H9 (cell line): ENCODE measurements around the gene MR1. TPM values are rescaled to one million over a fixed set of nuclear protein-coding genes. Genes with fewer than 3 reads are reported as not detected.

Experiments
- DNase-seq: peaks from one replicate; pipeline ENCODE4 v3.0.0-alpha.2; 2017
- H2AFZ ChIP-seq: one replicate; pipeline ENCODE4 v1.6.1; 2013; ENCODE audit warnings: mild to moderate bottlenecking, low read length, control low read depth, moderate library complexity
- H2AK5ac ChIP-seq: 2 replicates; pipeline ENCODE4 v1.6.1; 2013; ENCODE audit warnings: low read length, control low read depth, mixed read lengths; ENCODE audit not compliant: insufficient read length
- H2BK120ac ChIP-seq: one replicate; pipeline ENCODE4 v1.6.1; 2013; ENCODE audit warnings: low read depth, mild to moderate bottlenecking, low read length, control low read depth, inconsistent platforms; ENCODE audit not compliant: poor library complexity, severe bottlenecking
- H2BK12ac ChIP-seq: 2 replicates; pipeline ENCODE4 v1.6.1; 2013; ENCODE audit warnings: low read length, control low read depth, mixed read lengths, low read depth; ENCODE audit not compliant: insufficient read length
- H2BK15ac ChIP-seq: 2 replicates; pipeline ENCODE4 v1.6.1; 2013; ENCODE audit warnings: low read depth, low read length, control low read depth
- H2BK20ac ChIP-seq: one replicate; pipeline ENCODE4 v1.6.1; 2013; ENCODE audit warnings: low read depth, mild to moderate bottlenecking, low read length, control low read depth, inconsistent platforms; ENCODE audit not compliant: poor library complexity, severe bottlenecking
- H2BK5ac ChIP-seq: 2 replicates; pipeline ENCODE4 v1.6.1; 2013; ENCODE audit warnings: low read length, control low read depth, mixed read lengths; ENCODE audit not compliant: insufficient read length
- H3K14ac ChIP-seq: 2 replicates; pipeline ENCODE4 v1.6.1; 2013; ENCODE audit warnings: low read length, control low read depth; ENCODE audit not compliant: insufficient read depth
- H3K18ac ChIP-seq: 2 replicates; pipeline ENCODE4 v1.6.1; 2013; ENCODE audit warnings: low read depth, mild to moderate bottlenecking, mixed read lengths, low read length, control low read depth; ENCODE audit not compliant: insufficient read length
- H3K23ac ChIP-seq: 2 replicates; pipeline ENCODE4 v1.6.1; 2013; ENCODE audit warnings: low read length, control low read depth, mixed read lengths, low read depth; ENCODE audit not compliant: insufficient read length
- H3K23me2 ChIP-seq: 2 replicates; pipeline ENCODE4 v1.6.1; 2013; ENCODE audit warnings: low read depth, mild to moderate bottlenecking, mixed read lengths, low read length, control low read depth; ENCODE audit not compliant: insufficient read length, poor library complexity, severe bottlenecking
- H3K27ac ChIP-seq: 2 replicates; pipeline ENCODE4 v1.5.1; 2013; ENCODE audit warnings: low read length, control low read depth, mixed read lengths, low read depth; ENCODE audit not compliant: insufficient read length
- H3K27me3 ChIP-seq: 2 replicates; pipeline ENCODE4 v1.6.1; 2013; ENCODE audit warnings: low read length, control low read depth, inconsistent platforms; ENCODE audit not compliant: insufficient read depth
- H3K4ac ChIP-seq: 2 replicates; pipeline ENCODE4 v1.6.1; 2013; ENCODE audit warnings: low read depth, mild to moderate bottlenecking, control low read depth, inconsistent platforms, low read length, moderate library complexity
- H3K4me1 ChIP-seq: 2 replicates; pipeline ENCODE4 v1.6.1; 2013; ENCODE audit warnings: low read length, control low read depth, inconsistent platforms; ENCODE audit not compliant: insufficient read depth
- H3K4me2 ChIP-seq: 2 replicates; pipeline ENCODE4 v1.6.1; 2013; ENCODE audit warnings: low read length, control low read depth, mixed read lengths; ENCODE audit not compliant: insufficient read length, insufficient read depth
- H3K56ac ChIP-seq: 2 replicates; pipeline ENCODE4 v1.6.1; 2013; ENCODE audit warnings: low read depth, mild to moderate bottlenecking, mixed read lengths, low read length, control low read depth; ENCODE audit not compliant: insufficient read length
- H3K79me1 ChIP-seq: 2 replicates; pipeline ENCODE4 v1.6.1; 2013; ENCODE audit warnings: low read depth, mild to moderate bottlenecking, moderate library complexity, low read length, control low read depth, inconsistent platforms; ENCODE audit not compliant: insufficient read depth, poor library complexity, severe bottlenecking
- H3K79me2 ChIP-seq: 2 replicates; pipeline ENCODE4 v1.6.1; 2013; ENCODE audit warnings: low read length, control low read depth, inconsistent platforms; ENCODE audit not compliant: insufficient read depth
- H3K9ac ChIP-seq: 2 replicates; pipeline ENCODE4 v1.6.1; 2013; ENCODE audit warnings: low read length, control low read depth, mixed read lengths; ENCODE audit not compliant: insufficient read length; ENCODE audit errors: extremely low read depth
- H3K9me3 ChIP-seq: one replicate; pipeline ENCODE4 v1.6.1; 2013; ENCODE audit warnings: low read depth, low read length, inconsistent platforms; ENCODE audit not compliant: control insufficient read depth
- H3T11ph ChIP-seq: one replicate; pipeline ENCODE4 v1.6.1; 2013; ENCODE audit warnings: mild to moderate bottlenecking, low read length, control low read depth, inconsistent platforms
- H4K20me1 ChIP-seq: one replicate; pipeline ENCODE4 v1.6.1; 2013; ENCODE audit not compliant: control insufficient read depth, insufficient read length, insufficient read depth
- H4K5ac ChIP-seq: 2 replicates; pipeline ENCODE4 v1.6.1; 2013; ENCODE audit warnings: low read depth, mild to moderate bottlenecking, mixed read lengths, low read length, control low read depth; ENCODE audit not compliant: insufficient read length
- H4K8ac ChIP-seq: replicated peaks from 2 replicates; pipeline ENCODE4 v1.6.1; 2013; ENCODE audit warnings: low read length, control low read depth, mixed read lengths, low read depth; ENCODE audit not compliant: insufficient read length
- H4K91ac ChIP-seq: 2 replicates; pipeline ENCODE4 v1.6.1; 2013; ENCODE audit warnings: low read depth, mild to moderate bottlenecking, moderate library complexity, mixed read lengths, low read length, control low read depth; ENCODE audit not compliant: insufficient read length
- H3K27ac Mint-ChIP-seq, 3 experiments: 2 replicates in 2 of 3; 3 replicates in 1 of 3; pipeline ENCODE4 v1.8.0; 2020 to 2021; ENCODE audit warnings: mixed read lengths in 3 of 3, mild to moderate bottlenecking in 1 of 3, moderate library complexity in 1 of 3
- H3K27me3 Mint-ChIP-seq: 2 replicates; pipeline ENCODE4 v1.8.0; 2021; ENCODE audit warnings: low read depth, mild to moderate bottlenecking, moderate library complexity, mixed read lengths
- H3K36me3 Mint-ChIP-seq, 3 experiments: 2 replicates in 2 of 3; 3 replicates in 1 of 3; pipeline ENCODE4 v1.8.0; 2020 to 2021; ENCODE audit warnings: low read depth in 3 of 3, mixed read lengths in 3 of 3; ENCODE audit not compliant: insufficient read depth in 1 of 3
- H3K4me1 Mint-ChIP-seq, 2 experiments: 2 replicates each; pipeline ENCODE4 v1.8.0; 2020; ENCODE audit warnings: mixed read lengths in 2 of 2
- H3K4me3 Mint-ChIP-seq, 2 experiments: 2 replicates in 1 of 2; 3 replicates in 1 of 2; pipeline ENCODE4 v1.8.0; 2020 to 2021; ENCODE audit warnings: mild to moderate bottlenecking in 2 of 2, mixed read lengths in 2 of 2, moderate library complexity in 1 of 2
- H3K9me3 Mint-ChIP-seq, 2 experiments: 2 replicates in 1 of 2; 3 replicates in 1 of 2; pipeline ENCODE4 v1.8.0; 2020; ENCODE audit warnings: mild to moderate bottlenecking in 2 of 2, mixed read lengths in 2 of 2, moderate library complexity in 1 of 2
- WGBS: extraction: QIAGEN DNeasy Blood & Tissue Kit; methylation state at CpG from one replicate; pipeline ENCODE4 v1.1.7; 2013; ENCODE audit warnings: missing lambda C conversion rate, low lambda C conversion rate, mixed read lengths; ENCODE audit not compliant: insufficient read length; ENCODE audit errors: extremely low coverage; 5-methylcytosine and 5-hydroxymethylcytosine counted together
- total RNA-seq: library from RNA; stranded (reverse); gene quantifications from 2 replicates; pipeline ENCODE4 v1.2.1, GENCODE V29; 2021
- TF ChIP-seq, protein P1 (sequence below): fragments of 200-600 bp; sonication (generic); conservative IDR thresholded peaks from 3 replicates; pipeline ENCODE4 v1.8.0; 2021; ENCODE audit warnings: antibody characterized with exemption, mild to moderate bottlenecking

MR1 gene
- total RNA-seq, 1 experiment from 2014 or later: 0.02 TPM

DNA sequence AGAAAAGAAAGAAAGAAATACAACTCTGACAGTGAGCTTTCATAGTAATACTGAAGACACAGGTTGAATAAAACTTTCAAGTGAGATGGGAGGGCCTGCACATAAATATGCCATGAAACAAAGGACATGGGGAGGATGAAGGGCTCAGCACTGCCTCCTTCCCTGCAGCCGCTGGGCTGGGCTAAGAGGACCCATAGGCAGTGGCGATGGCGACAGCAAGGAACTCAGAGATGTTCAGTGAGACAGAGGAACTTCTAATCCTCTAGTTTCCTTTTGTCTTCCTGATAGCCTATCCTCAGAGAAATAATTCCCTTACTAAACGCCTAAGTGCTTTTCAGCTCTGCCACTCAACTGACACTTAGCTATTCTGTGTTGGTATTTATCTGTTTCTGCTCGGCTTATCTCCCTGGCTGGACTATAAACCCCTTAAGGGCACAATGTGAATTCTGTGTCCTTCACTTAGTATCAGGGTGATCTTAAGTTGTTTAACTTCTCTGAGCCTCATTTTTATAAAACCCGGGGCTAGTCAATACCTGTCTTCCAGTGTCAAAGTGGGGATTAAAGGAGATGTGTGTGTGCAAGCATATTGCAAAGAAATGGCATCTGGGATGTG, 30.3 kb downstream of the MR1 start:
- WGBS: no CpG with 5 or more reads among the region's 6 CpGs
- Histone ChIP-seq H3K23me2 (no peaks in the 10 kb centered on the region), H2AK5ac (no peak overlapping the region), H3K9me3 (no peaks in the 10 kb centered on the region), H3K9ac (no peak overlapping the region), H3K4ac (no peak overlapping the region), H3K27ac (no peak overlapping the region), H4K20me1 (no peaks in the 10 kb centered on the region), H2BK5ac (no peak overlapping the region), H4K91ac (no peak overlapping the region), H4K5ac (no peak overlapping the region), H3K79me2 (no peaks in the 10 kb centered on the region), H3T11ph (no peak overlapping the region), H3K18ac (no peak overlapping the region), H2BK15ac (no peak overlapping the region), H2BK12ac (no peak overlapping the region), H4K8ac (no peak overlapping the region), H2BK20ac (no peak overlapping the region), H2AFZ (no peak overlapping the region), H3K14ac (no peak overlapping the region), H3K4me1 (peaks cover 3% of the 10 kb centered on the region; the same call in 1 of the 2 replicates), H3K4me2 (no peak overlapping the region), H2BK120ac (no peak overlapping the region), H3K23ac (no peak overlapping the region), H3K79me1 (no peaks in the 10 kb centered on the region), H3K27me3 (no peaks in the 10 kb centered on the region), H3K56ac (no peak overlapping the region)
- Mint-ChIP-seq H3K27me3 (no peaks in the 10 kb centered on the region; the same call in 1 of the 2 replicates), H3K4me1 (peaks cover 45 to 46% of the 10 kb centered on the region in 2 experiments), H3K27ac (no peak overlapping the region; a peak in 1 of 7 replicates), H3K4me3 (no peak overlapping the region; a peak in 1 of 5 replicates), H3K9me3 (no peaks in the 10 kb centered on the region; a peak in 1 of 5 replicates), H3K36me3 (peaks cover 0 to 4% (median 0%) of the 10 kb centered on the region in 3 experiments; a peak in 2 of 7 replicates)
- DNase-seq: no peak
- TF ChIP-seq, protein P1, sequence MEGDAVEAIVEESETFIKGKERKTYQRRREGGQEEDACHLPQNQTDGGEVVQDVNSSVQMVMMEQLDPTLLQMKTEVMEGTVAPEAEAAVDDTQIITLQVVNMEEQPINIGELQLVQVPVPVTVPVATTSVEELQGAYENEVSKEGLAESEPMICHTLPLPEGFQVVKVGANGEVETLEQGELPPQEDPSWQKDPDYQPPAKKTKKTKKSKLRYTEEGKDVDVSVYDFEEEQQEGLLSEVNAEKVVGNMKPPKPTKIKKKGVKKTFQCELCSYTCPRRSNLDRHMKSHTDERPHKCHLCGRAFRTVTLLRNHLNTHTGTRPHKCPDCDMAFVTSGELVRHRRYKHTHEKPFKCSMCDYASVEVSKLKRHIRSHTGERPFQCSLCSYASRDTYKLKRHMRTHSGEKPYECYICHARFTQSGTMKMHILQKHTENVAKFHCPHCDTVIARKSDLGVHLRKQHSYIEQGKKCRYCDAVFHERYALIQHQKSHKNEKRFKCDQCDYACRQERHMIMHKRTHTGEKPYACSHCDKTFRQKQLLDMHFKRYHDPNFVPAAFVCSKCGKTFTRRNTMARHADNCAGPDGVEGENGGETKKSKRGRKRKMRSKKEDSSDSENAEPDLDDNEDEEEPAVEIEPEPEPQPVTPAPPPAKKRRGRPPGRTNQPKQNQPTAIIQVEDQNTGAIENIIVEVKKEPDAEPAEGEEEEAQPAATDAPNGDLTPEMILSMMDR: no peak
